Stomach smooth muscle (tissue), 2 donors: ENCODE results near the gene KCNK6.

ENCODE experiments used
- H3K27ac ChIP-seq: one replicate; pipeline ENCODE4 v1.7.0; 2013; ENCODE audit warnings: mild to moderate bottlenecking, low read length, inconsistent platforms
- H3K27me3 ChIP-seq, 2 donors: one replicate each; pipeline ENCODE4 v1.7.0; 2013; ENCODE audit warnings: low read length in 2 of 2; ENCODE audit not compliant: insufficient read depth in 2 of 2, control insufficient read depth in 1 of 2
- H3K36me3 ChIP-seq, 2 donors: one replicate each; pipeline ENCODE4 v1.7.0; 2013; ENCODE audit warnings: low read length in 2 of 2; ENCODE audit not compliant: control insufficient read depth in 2 of 2, insufficient read depth in 2 of 2
- H3K4me1 ChIP-seq: one replicate; pipeline ENCODE4 v1.7.0; 2013; ENCODE audit warnings: low read length; ENCODE audit not compliant: control insufficient read depth, insufficient read depth
- H3K4me3 ChIP-seq, 2 donors: one replicate each; pipeline ENCODE4 v1.7.0; 2013; ENCODE audit warnings: low read length in 2 of 2
- H3K9ac ChIP-seq, 2 donors: one replicate each; pipeline ENCODE4 v1.7.0; 2013; ENCODE audit warnings: low read length in 2 of 2, mild to moderate bottlenecking in 1 of 2
- H3K9me3 ChIP-seq, 2 donors: one replicate each; pipeline ENCODE4 v1.7.0; 2013; ENCODE audit warnings: low read length in 2 of 2; ENCODE audit not compliant: control insufficient read depth in 2 of 2
- donor health status: healthy.
- donor health status: Pancreatic carcinoma.

The KCNK6 gene

DNA sequence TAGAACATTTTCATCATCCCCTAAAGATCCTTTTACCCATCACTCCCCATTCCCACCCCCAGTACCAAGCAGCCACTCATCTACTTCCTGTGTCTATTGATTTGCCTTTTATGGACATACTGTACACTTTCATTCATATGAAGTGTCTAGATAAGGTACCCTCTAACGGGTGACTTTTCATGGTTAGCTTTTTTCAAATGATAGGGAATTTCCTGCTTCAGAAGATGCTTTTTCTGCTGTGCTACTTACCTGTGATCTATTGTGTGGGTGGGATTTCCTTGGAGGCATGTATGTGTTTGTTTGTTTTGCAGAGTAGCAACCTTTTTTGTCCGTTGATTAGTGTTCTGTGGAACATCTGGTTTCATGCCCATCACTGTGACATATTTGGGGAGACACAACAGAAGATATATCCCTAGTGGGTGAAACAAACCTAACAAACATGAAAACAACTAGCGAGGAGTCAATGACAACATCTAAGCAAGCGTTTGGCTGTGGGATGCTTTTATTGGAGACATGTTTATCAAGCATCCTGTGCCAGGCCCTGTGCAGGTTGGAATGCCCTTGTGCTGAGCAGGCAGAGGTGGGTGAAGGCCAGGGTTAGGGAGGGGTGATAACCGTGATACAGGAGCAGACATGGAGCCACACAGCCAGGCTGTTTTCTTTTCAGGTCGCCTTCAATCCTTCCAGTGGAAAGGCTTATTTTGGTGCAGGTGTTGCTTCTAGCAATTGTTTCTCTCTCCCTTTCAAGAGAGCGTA, 37.7 kb upstream of the KCNK6 start:
- Histone ChIP-seq H3K36me3 (no peaks in the 10 kb centered on the region), H3K9ac (no peak overlapping the region), H3K27me3 (no peaks in the 10 kb centered on the region), H3K9me3 (no peaks in the 10 kb centered on the region), H3K27ac (no peak overlapping the region), H3K4me3 (no peak overlapping the region), H3K4me1 (peaks cover 9% of the 10 kb centered on the region)

DNA sequence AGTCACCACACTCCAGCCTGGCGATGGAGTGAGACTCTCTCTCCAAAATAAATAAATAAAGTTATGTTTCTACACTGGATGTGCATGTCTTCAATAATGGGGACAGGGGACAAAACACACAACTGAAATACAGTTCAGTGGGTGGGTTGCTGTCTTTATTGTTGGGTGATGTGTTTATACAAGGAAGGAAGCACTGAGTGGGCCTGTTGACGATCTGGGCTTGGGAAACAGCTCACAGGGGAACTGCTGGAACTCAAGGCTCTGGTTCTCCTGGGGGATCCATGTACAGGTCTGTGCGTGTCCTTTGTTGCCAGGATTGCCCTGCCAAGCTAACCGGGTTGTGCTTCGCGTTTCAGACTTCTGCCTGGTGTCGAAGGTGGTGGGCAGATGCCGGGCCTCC, 36.4 kb upstream of the KCNK6 start:
- no peaks in the 10 kb centered on the region for H3K9me3 ChIP-seq
- H3K9ac ChIP-seq = no peak overlapping the region
- H3K4me1 ChIP-seq = peaks cover 2% of the 10 kb centered on the region
- no peak overlapping the region for H3K27ac ChIP-seq
- no peaks in the 10 kb centered on the region for H3K27me3 ChIP-seq
- no peak overlapping the region for H3K4me3 ChIP-seq
- no peaks in the 10 kb centered on the region for H3K36me3 ChIP-seq

DNA sequence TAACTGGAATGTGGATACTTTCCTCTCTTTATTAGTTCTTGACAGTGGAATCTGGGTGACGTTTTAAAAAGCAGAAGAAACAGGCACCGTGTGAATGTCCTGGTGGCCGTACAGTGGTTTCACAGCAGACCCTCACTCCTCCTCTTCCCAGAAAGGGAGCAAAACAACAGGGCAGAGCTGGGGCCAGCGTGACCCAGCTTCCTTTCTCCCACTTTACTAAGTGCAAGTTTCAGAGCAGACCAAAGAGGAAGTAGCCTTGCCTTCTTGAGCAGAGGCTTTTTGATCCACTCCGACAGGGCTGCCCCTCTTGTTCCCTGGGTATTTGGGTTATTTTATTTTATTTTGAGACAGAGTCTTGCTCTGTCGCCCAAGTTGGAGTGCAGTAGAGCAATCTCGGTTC, 35.2 kb upstream of the KCNK6 start:
- Histone ChIP-seq H3K4me1 (no peaks in the 10 kb centered on the region), H3K4me3 (no peak overlapping the region), H3K27me3 (no peaks in the 10 kb centered on the region), H3K9me3 (no peaks in the 10 kb centered on the region), H3K27ac (no peak overlapping the region), H3K9ac (no peak overlapping the region), H3K36me3 (no peaks in the 10 kb centered on the region)

DNA sequence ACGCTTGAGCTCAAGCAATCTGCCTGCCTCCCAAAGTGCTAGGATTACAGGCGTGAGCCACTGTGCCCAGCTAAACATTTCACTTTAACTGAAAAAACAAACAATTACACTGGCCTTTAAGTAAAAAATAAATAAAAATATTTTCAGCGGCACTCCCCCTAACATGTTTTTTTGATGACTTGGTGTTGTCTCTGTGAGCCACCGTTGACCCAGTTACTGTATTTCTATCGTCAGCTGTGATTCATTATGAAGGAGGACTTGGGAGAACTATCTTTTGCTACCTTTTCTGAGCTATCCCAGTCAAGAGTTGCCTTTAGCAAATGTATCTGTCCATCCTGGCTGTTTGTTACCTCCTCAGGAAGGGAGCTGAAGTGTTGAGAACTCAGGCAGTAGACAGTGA, 34.1 kb upstream of the KCNK6 start:
- Histone ChIP-seq H3K4me1 (no peaks in the 10 kb centered on the region), H3K27me3 (no peaks in the 10 kb centered on the region), H3K4me3 (no peak overlapping the region), H3K36me3 (no peaks in the 10 kb centered on the region), H3K9ac (no peak overlapping the region), H3K9me3 (no peaks in the 10 kb centered on the region), H3K27ac (no peak overlapping the region)

DNA sequence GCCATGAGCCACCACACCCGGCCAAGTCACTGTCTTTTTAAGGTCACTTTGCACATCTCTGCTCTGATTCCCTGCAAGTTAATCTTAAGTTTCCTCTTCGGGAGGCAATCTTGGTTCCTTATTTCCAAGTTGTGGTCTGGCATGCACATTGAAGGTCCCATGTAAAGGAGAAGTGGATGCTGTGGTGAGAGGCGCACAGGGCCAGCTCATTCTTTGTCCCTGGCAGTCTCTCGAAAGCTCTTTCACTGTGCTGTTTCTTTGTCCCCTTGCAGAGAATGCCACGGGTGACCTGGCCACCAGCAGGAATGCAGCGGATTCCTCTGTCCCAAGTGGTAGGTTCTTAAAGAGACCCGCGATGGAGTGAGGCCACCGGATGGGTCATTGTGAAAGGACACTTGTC, 32.0 kb upstream of the KCNK6 start:
- no peak overlapping the region for H3K27ac ChIP-seq
- no peaks in the 10 kb centered on the region for H3K4me1 ChIP-seq
- no peak overlapping the region for H3K9ac ChIP-seq
- H3K36me3 ChIP-seq = no peaks in the 10 kb centered on the region
- no peaks in the 10 kb centered on the region for H3K27me3 ChIP-seq
- H3K9me3 ChIP-seq = no peaks in the 10 kb centered on the region
- H3K4me3 ChIP-seq = no peak overlapping the region

DNA sequence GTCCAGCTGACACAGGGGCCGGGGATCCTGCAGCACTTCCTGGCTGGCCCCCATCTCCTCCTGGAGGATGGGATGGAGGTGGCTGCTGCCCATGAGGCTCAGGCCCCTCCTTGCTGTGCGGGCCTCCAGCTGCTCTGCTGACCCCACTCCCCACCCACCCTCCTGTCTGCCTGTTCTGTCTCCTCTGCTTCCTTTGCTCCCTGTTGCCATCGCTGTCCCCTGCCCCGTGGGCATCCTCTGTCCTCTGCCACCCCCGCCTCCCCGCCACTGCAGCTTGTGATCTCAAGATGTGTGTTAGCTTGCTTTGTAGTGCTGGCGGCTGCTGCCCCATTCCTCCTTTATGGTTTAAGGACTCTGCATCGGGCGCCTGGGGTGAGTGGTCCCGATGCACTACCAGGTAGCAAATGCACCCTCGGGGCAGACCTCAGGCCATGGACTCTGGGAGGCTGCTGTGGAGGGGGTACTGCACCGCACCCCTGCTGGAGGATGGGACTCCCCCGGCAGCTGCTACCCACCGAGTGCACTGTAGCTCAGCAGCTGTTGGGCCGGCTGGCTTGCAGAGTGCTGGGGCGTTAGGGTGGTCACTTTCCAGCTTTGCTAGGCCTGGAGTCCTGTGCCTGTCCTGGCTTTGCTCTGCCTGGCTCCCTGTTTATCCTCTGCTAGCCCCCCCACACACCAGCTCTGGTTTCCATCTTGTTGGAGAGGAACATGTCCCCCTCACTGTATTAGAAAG, 31.4 kb upstream of the KCNK6 start:
- H3K27ac ChIP-seq = no peak overlapping the region
- no peaks in the 10 kb centered on the region for H3K9me3 ChIP-seq
- H3K9ac ChIP-seq = no peak overlapping the region
- no peaks in the 10 kb centered on the region for H3K27me3 ChIP-seq
- H3K4me1 ChIP-seq = no peaks in the 10 kb centered on the region
- no peak overlapping the region for H3K4me3 ChIP-seq
- no peaks in the 10 kb centered on the region for H3K36me3 ChIP-seq

DNA sequence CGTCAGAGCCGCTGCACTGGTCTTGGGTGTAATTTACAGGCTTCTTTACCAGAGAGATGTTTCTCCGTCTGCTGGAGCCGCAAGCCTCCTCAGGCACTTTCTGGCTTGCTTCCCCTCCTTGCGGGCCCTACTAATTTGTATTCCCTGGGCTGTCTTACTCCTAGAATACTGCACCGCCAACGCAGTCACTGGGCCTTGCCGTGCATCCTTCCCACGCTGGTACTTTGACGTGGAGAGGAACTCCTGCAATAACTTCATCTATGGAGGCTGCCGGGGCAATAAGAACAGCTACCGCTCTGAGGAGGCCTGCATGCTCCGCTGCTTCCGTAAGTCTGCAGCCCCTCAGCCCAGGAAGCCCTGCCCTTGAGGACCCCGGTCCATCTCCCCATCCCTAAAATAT, 29.7 kb upstream of the KCNK6 start:
- Histone ChIP-seq H3K9me3 (no peaks in the 10 kb centered on the region), H3K4me3 (no peak overlapping the region), H3K36me3 (no peaks in the 10 kb centered on the region), H3K4me1 (no peaks in the 10 kb centered on the region), H3K27me3 (no peaks in the 10 kb centered on the region), H3K27ac (no peak overlapping the region), H3K9ac (no peak overlapping the region)

DNA sequence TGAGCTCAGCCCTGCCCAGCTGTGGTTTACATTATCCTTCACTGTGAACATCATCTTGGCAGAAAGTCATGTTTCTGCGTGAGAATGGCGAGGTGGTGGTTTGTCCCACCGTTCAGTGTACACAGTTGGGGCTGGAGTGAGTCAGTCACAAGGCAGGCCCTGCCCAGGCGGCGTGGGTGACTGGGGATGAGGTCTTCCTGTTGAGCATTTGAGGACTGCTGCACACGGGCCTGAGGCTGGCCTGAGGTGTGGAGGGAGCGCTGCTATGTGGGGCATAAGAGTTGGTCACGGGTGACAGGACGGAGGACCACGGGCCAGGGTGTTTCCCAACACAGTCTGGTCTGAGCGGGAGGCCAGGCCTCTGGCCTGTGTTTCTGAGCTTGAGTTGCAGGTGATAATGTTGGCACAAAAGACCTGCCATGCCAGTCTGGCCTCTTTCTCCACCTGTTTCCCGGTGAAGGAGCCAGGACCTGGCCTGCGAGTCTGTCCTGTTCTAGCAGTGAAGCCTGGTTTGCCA, 29.0 kb upstream of the KCNK6 start:
- H3K9me3 ChIP-seq = no peaks in the 10 kb centered on the region
- no peak overlapping the region for H3K4me3 ChIP-seq
- no peak overlapping the region for H3K27ac ChIP-seq
- H3K9ac ChIP-seq = no peak overlapping the region
- H3K27me3 ChIP-seq = no peaks in the 10 kb centered on the region
- no peaks in the 10 kb centered on the region for H3K36me3 ChIP-seq
- no peaks in the 10 kb centered on the region for H3K4me1 ChIP-seq

DNA sequence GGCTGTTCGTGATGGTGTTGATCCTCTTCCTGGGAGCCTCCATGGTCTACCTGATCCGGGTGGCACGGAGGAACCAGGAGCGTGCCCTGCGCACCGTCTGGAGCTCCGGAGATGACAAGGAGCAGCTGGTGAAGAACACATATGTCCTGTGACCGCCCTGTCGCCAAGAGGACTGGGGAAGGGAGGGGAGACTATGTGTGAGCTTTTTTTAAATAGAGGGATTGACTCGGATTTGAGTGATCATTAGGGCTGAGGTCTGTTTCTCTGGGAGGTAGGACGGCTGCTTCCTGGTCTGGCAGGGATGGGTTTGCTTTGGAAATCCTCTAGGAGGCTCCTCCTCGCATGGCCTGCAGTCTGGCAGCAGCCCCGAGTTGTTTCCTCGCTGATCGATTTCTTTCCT, 27.8 kb upstream of the KCNK6 start:
- Histone ChIP-seq H3K9ac (no peak overlapping the region), H3K36me3 (no peaks in the 10 kb centered on the region), H3K4me1 (no peaks in the 10 kb centered on the region), H3K9me3 (no peaks in the 10 kb centered on the region), H3K4me3 (no peak overlapping the region), H3K27me3 (no peaks in the 10 kb centered on the region), H3K27ac (no peak overlapping the region)

DNA sequence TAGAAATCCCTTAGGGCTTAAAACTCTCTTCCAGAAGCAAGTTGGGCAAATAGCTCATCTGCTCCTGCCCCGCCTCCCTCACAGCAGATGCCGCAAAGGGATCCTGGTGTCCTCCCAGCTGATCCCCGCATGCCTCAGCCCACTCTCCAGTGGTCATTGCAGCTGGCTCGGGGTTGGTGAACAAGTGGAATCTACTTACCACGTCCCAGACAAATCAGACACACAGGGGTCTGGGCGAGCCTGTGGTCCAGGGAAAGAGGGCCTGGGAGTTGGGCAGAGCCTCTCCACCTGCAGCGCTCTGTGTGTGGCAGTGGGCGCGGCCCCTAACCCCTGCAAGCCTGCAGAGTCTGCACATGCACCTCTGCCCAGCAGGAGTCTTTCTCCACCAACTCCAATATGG, 26.4 kb upstream of the KCNK6 start:
- Histone ChIP-seq H3K9me3 (no peaks in the 10 kb centered on the region), H3K4me3 (no peak overlapping the region), H3K27me3 (no peaks in the 10 kb centered on the region), H3K27ac (no peak overlapping the region), H3K9ac (no peak overlapping the region), H3K36me3 (no peaks in the 10 kb centered on the region), H3K4me1 (no peaks in the 10 kb centered on the region)

DNA sequence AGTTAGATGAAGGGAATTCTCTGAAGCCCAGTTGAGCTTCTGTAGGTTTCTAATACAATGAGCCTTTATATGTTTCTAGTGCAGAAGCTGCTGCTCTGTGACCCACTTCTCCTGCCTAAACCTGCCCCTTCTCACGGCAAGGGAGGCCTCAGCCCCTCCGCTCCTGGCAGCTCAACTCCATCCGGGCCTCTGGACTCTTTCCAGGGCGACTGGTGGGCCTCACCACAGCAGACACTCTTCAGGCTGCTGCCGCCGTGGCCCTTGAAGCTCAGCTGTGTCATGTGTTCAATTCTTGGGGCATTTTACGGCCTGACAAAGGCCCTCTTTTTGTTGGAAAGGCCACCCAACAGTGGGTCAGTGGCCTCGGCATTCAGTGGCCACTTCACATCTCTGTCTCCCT, 25.6 kb upstream of the KCNK6 start:
- H3K27me3 ChIP-seq = no peaks in the 10 kb centered on the region
- H3K36me3 ChIP-seq = no peaks in the 10 kb centered on the region
- no peaks in the 10 kb centered on the region for H3K4me1 ChIP-seq
- H3K9me3 ChIP-seq = no peaks in the 10 kb centered on the region
- no peak overlapping the region for H3K4me3 ChIP-seq
- no peak overlapping the region for H3K27ac ChIP-seq
- H3K9ac ChIP-seq = no peak overlapping the region
